Measurements from ENCODE around the gene ZNF710. TPM values are rescaled to one million over a fixed set of nuclear protein-coding genes. Genes with fewer than 3 reads are reported as not detected.

The ZNF710 gene
- polyA plus RNA-seq, 1 donor from 2014 or later: 10.2 TPM

DNA sequence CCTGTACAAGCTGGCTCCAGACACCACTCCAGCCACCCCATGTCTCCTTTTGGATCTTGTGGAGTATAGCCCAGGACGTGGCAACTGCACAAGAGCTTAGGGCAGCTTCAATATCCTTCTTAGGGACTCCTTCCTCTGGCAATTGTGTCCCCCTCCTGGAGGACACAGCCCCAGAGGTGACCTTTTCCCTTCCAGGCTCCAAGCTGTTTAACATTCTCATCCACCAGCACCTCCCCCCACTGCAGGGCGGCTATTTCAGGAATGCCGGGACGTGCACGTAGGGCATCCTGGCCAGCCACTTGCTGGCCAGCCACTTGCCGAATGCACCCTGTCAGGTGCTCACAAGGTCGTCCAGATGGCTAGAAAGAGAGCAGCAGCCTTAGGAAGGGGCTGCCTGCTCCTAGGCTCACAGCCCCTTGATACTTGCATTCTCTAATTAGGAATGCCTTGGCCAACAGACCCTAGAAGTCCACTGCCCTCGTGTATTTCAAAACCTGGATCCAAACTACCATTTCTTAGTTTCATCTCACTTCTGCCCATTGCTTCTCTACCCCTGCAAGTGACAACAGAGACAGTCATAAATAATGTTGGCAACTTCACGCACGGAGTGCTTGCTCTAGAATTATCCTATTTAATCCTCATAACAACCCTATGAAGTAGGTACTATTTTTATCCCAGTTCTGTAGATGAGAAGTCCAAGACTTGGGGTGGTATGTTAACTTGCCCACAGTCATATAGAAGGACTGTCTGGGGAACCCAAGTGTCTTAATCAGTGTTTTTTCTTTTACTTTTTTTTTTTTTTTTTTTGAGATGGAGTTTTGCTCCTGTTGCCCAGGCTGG lies 125.7 kb downstream of the ZNF710 start:
- no peaks in the 10 kb centered on the region for H3K27me3 ChIP-seq (ENCODE audit: insufficient read depth, low read depth, low read length)
- no peak overlapping the region for H3K27ac ChIP-seq (ENCODE audit: low read length)

GRCh38 chr15:90130291-90130690 lies 129.2 kb downstream of the ZNF710 start:
- H3K9me3 ChIP-seq (ENCODE audit: low read length): no peaks in the 10 kb centered on the region
- H3K9ac ChIP-seq (ENCODE audit: low read length): no peak overlapping the region
- no peaks in the 10 kb centered on the region for H4K20me1 ChIP-seq (ENCODE audit: insufficient read depth)
- H3K4me3 ChIP-seq (ENCODE audit: low read length): no peak overlapping the region
- no peaks in the 10 kb centered on the region for H3F3A ChIP-seq (ENCODE audit: insufficient read depth, low read length, poor library complexity, severe bottlenecking)
- H3K27ac ChIP-seq (ENCODE audit: low read length): no peak overlapping the region
- no peaks in the 10 kb centered on the region for H3K27me3 ChIP-seq (ENCODE audit: insufficient read depth, low read depth, low read length)
- H3K36me3 ChIP-seq (ENCODE audit: insufficient read depth, low read length): no peaks in the 10 kb centered on the region
- no peak overlapping the region for H3K4me2 ChIP-seq (ENCODE audit: low read length)
- H3K9me2 ChIP-seq (ENCODE audit: insufficient read depth, low read length): no peaks in the 10 kb centered on the region
- H2AFZ ChIP-seq (ENCODE audit: low read depth, low read length): no peak overlapping the region
- H3K79me2 ChIP-seq (replicated peaks; ENCODE audit: insufficient read depth, low read length): no peaks in the 10 kb centered on the region
- TF ChIP-seq, protein P1, sequence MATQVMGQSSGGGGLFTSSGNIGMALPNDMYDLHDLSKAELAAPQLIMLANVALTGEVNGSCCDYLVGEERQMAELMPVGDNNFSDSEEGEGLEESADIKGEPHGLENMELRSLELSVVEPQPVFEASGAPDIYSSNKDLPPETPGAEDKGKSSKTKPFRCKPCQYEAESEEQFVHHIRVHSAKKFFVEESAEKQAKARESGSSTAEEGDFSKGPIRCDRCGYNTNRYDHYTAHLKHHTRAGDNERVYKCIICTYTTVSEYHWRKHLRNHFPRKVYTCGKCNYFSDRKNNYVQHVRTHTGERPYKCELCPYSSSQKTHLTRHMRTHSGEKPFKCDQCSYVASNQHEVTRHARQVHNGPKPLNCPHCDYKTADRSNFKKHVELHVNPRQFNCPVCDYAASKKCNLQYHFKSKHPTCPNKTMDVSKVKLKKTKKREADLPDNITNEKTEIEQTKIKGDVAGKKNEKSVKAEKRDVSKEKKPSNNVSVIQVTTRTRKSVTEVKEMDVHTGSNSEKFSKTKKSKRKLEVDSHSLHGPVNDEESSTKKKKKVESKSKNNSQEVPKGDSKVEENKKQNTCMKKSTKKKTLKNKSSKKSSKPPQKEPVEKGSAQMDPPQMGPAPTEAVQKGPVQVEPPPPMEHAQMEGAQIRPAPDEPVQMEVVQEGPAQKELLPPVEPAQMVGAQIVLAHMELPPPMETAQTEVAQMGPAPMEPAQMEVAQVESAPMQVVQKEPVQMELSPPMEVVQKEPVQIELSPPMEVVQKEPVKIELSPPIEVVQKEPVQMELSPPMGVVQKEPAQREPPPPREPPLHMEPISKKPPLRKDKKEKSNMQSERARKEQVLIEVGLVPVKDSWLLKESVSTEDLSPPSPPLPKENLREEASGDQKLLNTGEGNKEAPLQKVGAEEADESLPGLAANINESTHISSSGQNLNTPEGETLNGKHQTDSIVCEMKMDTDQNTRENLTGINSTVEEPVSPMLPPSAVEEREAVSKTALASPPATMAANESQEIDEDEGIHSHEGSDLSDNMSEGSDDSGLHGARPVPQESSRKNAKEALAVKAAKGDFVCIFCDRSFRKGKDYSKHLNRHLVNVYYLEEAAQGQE (IDR thresholded peaks at IDR 0.05; ENCODE audit: borderline replicate concordance): no peak

More for the DNA sequence above, 125.7 kb downstream of the ZNF710 start:
- Histone ChIP-seq H3K4me3 (ENCODE audit: low read length) (no peak overlapping the region), H2AFZ (ENCODE audit: low read depth, low read length) (no peak overlapping the region), H3K36me3 (ENCODE audit: insufficient read depth, low read length) (no peaks in the 10 kb centered on the region), H3K4me2 (ENCODE audit: low read length) (no peak overlapping the region), H3K9me3 (ENCODE audit: low read length) (no peaks in the 10 kb centered on the region), H3F3A (ENCODE audit: insufficient read depth, low read length, poor library complexity, severe bottlenecking) (no peaks in the 10 kb centered on the region), H3K9me2 (ENCODE audit: insufficient read depth, low read length) (no peaks in the 10 kb centered on the region), H3K9ac (ENCODE audit: low read length) (no peak overlapping the region), H3K79me2 (replicated peaks; ENCODE audit: insufficient read depth, low read length) (no peaks in the 10 kb centered on the region), H4K20me1 (ENCODE audit: insufficient read depth) (no peaks in the 10 kb centered on the region)
- no peak for TF ChIP-seq POLR2AphosphoS5 (IDR thresholded peaks at IDR 0.05)
- no peak for TF ChIP-seq TAF1 (IDR thresholded peaks at IDR 0.05; ENCODE audit: low read depth)
- no peak for TF ChIP-seq EZH2 (IDR thresholded peaks at IDR 0.05; ENCODE audit: borderline replicate concordance, insufficient read depth, low read length, poor library complexity, severe bottlenecking)
- TF ChIP-seq, protein P1 (IDR thresholded peaks at IDR 0.05; ENCODE audit: borderline replicate concordance): no peak
- no peak for TF ChIP-seq RAD21 (conservative IDR thresholded peaks at IDR 0.05)
- no peak for TF ChIP-seq SMC3 (conservative IDR thresholded peaks at IDR 0.05; ENCODE audit: poor library complexity)
- no peak for TF ChIP-seq MXI1 (conservative IDR thresholded peaks at IDR 0.05; ENCODE audit: poor library complexity, severe bottlenecking)
- TF ChIP-seq, protein P2, sequence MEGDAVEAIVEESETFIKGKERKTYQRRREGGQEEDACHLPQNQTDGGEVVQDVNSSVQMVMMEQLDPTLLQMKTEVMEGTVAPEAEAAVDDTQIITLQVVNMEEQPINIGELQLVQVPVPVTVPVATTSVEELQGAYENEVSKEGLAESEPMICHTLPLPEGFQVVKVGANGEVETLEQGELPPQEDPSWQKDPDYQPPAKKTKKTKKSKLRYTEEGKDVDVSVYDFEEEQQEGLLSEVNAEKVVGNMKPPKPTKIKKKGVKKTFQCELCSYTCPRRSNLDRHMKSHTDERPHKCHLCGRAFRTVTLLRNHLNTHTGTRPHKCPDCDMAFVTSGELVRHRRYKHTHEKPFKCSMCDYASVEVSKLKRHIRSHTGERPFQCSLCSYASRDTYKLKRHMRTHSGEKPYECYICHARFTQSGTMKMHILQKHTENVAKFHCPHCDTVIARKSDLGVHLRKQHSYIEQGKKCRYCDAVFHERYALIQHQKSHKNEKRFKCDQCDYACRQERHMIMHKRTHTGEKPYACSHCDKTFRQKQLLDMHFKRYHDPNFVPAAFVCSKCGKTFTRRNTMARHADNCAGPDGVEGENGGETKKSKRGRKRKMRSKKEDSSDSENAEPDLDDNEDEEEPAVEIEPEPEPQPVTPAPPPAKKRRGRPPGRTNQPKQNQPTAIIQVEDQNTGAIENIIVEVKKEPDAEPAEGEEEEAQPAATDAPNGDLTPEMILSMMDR (IDR thresholded peaks at IDR 0.05; ENCODE audit: poor library complexity, severe bottlenecking): no peak
- no peak for TF ChIP-seq EP300 (conservative IDR thresholded peaks at IDR 0.05; ENCODE audit: poor library complexity, severe bottlenecking)

Measured in neural cell (in vitro differentiated cells).